ENCODE measurements around the gene PHKG1.
"Not testable (repeated sequence)": the region's sequence is repeated elsewhere in the genome, so short reads cannot be mapped to it uniquely, and the experiment has no call there.

- not testable (repeated sequence) for TF ChIP-seq PHF8 (IDR thresholded peaks at IDR 0.05; ENCODE audit: borderline replicate concordance, low read depth); ELK1 (IDR thresholded peaks at IDR 0.05; ENCODE audit: low read depth, low read length); SMC3 (IDR thresholded peaks at IDR 0.05); CTCF (IDR thresholded peaks at IDR 0.05); RAD21 (conservative IDR thresholded peaks at IDR 0.05 in 1 of 2, IDR thresholded peaks at IDR 0.05 in 1 of 2); REST (IDR thresholded peaks at IDR 0.05); KDM1A (IDR thresholded peaks at IDR 0.05; ENCODE audit: low read depth); EP300 (IDR thresholded peaks at IDR 0.05); POLR2A (IDR thresholded peaks at IDR 0.05; ENCODE audit: low read length); NR3C1 (IDR thresholded peaks at IDR 0.05); MAZ (IDR thresholded peaks at IDR 0.05; ENCODE audit: borderline replicate concordance, low read depth, low read length); CEBPB (IDR thresholded peaks at IDR 0.05); CHD2 (IDR thresholded peaks at IDR 0.05; ENCODE audit: low read length, partially characterized antibody); JUNB (IDR thresholded peaks at IDR 0.05)
Measured at GRCh38 chr7:56031556-56031955, 61.2 kb downstream of the PHKG1 start.

All from A549 (cell line).